Mucosa of descending colon (tissue), 3 donors: ENCODE data around the gene NIPBL. TPM values are rescaled to one million over a fixed set of nuclear protein-coding genes. Genes with fewer than 3 reads are reported as not detected.
"Not testable (repeated sequence)": the region's sequence is repeated elsewhere in the genome, so short reads cannot be mapped to it uniquely, and the experiment has no call there.

Experiments
- ATAC-seq: fragments of 200-7000 bp; cut with Tn5 transposase; one replicate; pipeline ENCODE4 v1.9.1; 2020; ENCODE audit warnings: mild to moderate bottlenecking, moderate library complexity
- DNase-seq, 3 donors: peaks; one replicate each; pipeline ENCODE4 v3.0.0-alpha.2; 2020
- H3K36me3 ChIP-seq: fragments of 200-600 bp; one replicate; pipeline ENCODE4 v1.8.0; 2021; ENCODE audit warnings: low read depth, mild to moderate bottlenecking
- H3K4me1 ChIP-seq: fragments of 200-600 bp; one replicate; pipeline ENCODE4 v1.8.0; 2021; ENCODE audit warnings: low read depth, mild to moderate bottlenecking
- H3K4me3 ChIP-seq: fragments of 200-600 bp; one replicate; pipeline ENCODE4 v1.8.0; 2021; ENCODE audit warnings: mild to moderate bottlenecking
- H3K9me3 ChIP-seq: fragments of 200-600 bp; one replicate; pipeline ENCODE4 v1.8.0; 2021; ENCODE audit warnings: mild to moderate bottlenecking
- intact Hi-C, 2 donors: fragments of 100-400 bp; cut with DNase I in 1 of 2; cut with micrococcal nuclease in 1 of 2; formaldehyde crosslinking; loops; one replicate each; pipeline versions ENCODE4 v1.11.0 to v1.11.1; 2022; cut with DNase I, micrococcal nuclease
- total RNA-seq, 3 donors: library from RNA; stranded (reverse); fragmentation: NEBNext Ultra II Directional in 2 of 3; extraction: Animal tissue kit (Norgen Biotek cat#: 25700) in 2 of 3; gene quantifications; one replicate each; pipeline versions ENCODE4 v1.2.1 to v1.2.4, GENCODE V29; 2021 to 2023
- TF ChIP-seq, protein P1 (sequence below): fragments of 200-600 bp; IDR thresholded peaks from one replicate; pipeline ENCODE4 v1.8.0; 2022; ENCODE audit warnings: antibody characterized with exemption, mild to moderate bottlenecking
- donor health status: DM: no; HTN: no; CAD: no; lungs with moderate emphysema.
- donor health status: DM: no; HTN: no; CAD: no.
- donor health status: DM: no; HTN: yes; CAD: no.

NIPBL gene
- total RNA-seq, 3 donors from 2014 or later: 50.4 to 80.8 (median 77.2) TPM

GRCh38 chr5:36841677-36842076 is 34.9 kb upstream of the NIPBL start:
- H3K36me3 ChIP-seq: no peaks in the 10 kb centered on the region
- TF ChIP-seq, protein P1, sequence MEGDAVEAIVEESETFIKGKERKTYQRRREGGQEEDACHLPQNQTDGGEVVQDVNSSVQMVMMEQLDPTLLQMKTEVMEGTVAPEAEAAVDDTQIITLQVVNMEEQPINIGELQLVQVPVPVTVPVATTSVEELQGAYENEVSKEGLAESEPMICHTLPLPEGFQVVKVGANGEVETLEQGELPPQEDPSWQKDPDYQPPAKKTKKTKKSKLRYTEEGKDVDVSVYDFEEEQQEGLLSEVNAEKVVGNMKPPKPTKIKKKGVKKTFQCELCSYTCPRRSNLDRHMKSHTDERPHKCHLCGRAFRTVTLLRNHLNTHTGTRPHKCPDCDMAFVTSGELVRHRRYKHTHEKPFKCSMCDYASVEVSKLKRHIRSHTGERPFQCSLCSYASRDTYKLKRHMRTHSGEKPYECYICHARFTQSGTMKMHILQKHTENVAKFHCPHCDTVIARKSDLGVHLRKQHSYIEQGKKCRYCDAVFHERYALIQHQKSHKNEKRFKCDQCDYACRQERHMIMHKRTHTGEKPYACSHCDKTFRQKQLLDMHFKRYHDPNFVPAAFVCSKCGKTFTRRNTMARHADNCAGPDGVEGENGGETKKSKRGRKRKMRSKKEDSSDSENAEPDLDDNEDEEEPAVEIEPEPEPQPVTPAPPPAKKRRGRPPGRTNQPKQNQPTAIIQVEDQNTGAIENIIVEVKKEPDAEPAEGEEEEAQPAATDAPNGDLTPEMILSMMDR: no peak
- H3K4me1 ChIP-seq: no peaks in the 10 kb centered on the region
- no peaks in the 10 kb centered on the region for H3K9me3 ChIP-seq
- no peak overlapping the region for H3K4me3 ChIP-seq
- intact Hi-C loops: no loop called here
- DNase-seq (no peak), ATAC-seq (no peak)

DNA sequence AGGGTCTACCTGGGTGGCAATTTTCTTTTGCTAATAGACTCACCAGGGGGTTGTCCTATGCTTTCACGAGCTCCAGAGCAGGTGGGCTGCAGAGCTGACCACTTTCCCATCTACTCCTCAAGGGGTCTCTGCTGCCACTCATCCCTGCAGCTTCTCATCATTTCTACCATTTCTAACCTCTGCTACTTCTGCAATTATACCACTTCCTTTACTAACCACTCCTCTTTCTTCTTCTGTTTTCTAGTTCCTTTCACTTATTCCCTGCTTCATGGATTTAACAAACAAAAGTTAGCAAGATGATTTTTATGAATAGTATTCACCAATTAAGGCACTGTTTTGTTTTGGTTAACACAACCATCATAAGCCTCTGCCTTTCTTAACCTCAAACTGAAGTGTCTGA is 34.5 kb upstream of the NIPBL start:
- no peak for ATAC-seq
- H3K4me3 ChIP-seq: no peak overlapping the region
- H3K4me1 ChIP-seq: no peaks in the 10 kb centered on the region
- intact Hi-C loops: no loop called here
- DNase-seq: no peak
- no peaks in the 10 kb centered on the region for H3K9me3 ChIP-seq
- H3K36me3 ChIP-seq: no peaks in the 10 kb centered on the region
- TF ChIP-seq, protein P1: no peak

DNA sequence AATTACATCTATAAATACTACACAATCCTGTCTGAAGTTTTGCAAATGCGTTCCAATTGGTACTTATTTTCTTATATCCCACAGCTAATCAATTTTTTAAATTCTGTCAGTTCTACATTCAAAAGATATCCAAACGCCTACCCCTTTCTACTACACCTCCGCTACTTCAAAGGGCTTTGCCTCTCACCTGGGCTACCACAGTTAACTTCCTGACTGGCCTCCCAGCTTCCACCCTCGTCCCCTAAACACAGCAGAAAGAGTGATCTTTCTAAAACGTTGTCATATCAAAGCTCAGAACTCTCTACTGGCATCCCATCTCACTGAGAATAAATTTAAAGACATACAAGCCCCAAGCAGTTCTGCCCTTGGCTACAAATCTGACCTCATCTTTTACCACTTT is 32.3 kb upstream of the NIPBL start:
- no peaks in the 10 kb centered on the region for H3K9me3 ChIP-seq
- ATAC-seq (no peak), DNase-seq (no peak)
- no peaks in the 10 kb centered on the region for H3K36me3 ChIP-seq
- TF ChIP-seq, protein P1: no peak
- no peaks in the 10 kb centered on the region for H3K4me1 ChIP-seq
- H3K4me3 ChIP-seq: no peak overlapping the region
- intact Hi-C loops: no loop called here

DNA sequence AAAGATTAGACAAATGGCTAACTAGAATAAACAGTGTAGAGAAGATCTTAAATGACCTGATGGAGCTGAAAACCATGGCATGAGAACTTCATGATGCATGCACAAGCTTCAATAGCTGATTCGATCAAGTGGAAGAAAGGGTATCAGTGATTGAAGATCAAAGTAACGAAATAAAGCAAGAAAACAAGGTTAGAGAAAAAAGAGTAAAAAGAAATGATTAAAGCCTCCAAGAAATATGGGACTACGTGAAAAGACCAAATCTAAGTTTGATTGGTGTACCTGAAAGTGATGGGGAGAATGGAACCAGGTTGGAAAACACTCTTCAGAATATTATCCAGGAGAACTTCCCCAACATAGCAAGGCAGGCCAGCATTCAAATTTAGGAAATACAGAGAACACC is 28.0 kb upstream of the NIPBL start:
- DNase-seq, ATAC-seq, H3K36me3 ChIP-seq, H3K9me3 ChIP-seq, H3K4me1 ChIP-seq, intact Hi-C loops, H3K4me3 ChIP-seq: not testable (repeated sequence)

- ATAC-seq, H3K4me1 ChIP-seq, H3K36me3 ChIP-seq, H3K4me3 ChIP-seq, intact Hi-C loops, H3K9me3 ChIP-seq, DNase-seq: not testable (repeated sequence)
Measured at GRCh38 chr5:36852903-36853302, 23.7 kb upstream of the NIPBL start.

GRCh38 chr5:36854402-36855140 is 22.0 kb upstream of the NIPBL start:
- TF ChIP-seq, protein P1: no peak
- Histone ChIP-seq H3K9me3 (no peaks in the 10 kb centered on the region), H3K36me3 (no peaks in the 10 kb centered on the region), H3K4me3 (no peak overlapping the region), H3K4me1 (no peaks in the 10 kb centered on the region)
- ATAC-seq (no peak), DNase-seq (no peak)
- intact Hi-C loops: no loop called here

- ATAC-seq: no peak
- Histone ChIP-seq H3K4me3 (no peak overlapping the region), H3K4me1 (no peaks in the 10 kb centered on the region), H3K9me3 (no peaks in the 10 kb centered on the region), H3K36me3 (no peaks in the 10 kb centered on the region)
- no peak for DNase-seq
- TF ChIP-seq, protein P1: no peak
- intact Hi-C loops: no loop called here
Measured at GRCh38 chr5:36855141-36855495, 21.5 kb upstream of the NIPBL start.
